GM06990 (cell line): Measurements from ENCODE around the gene MOCS3.

Experiments used
- DNase-seq: peaks from one replicate; pipeline ENCODE4 v3.0.0-alpha.2; 2011; ENCODE audit not compliant: insufficient read length; ENCODE audit errors: extremely low read depth
- H3K27me3 ChIP-seq: replicated peaks from 2 replicates; pipeline ENCODE4 v1.6.0; 2011; ENCODE audit warnings: low read length; ENCODE audit not compliant: control insufficient read depth, insufficient read depth
- H3K36me3 ChIP-seq: 2 replicates; pipeline ENCODE4 v1.5.1; 2011; ENCODE audit warnings: low read length; ENCODE audit not compliant: control insufficient read depth, insufficient read depth
- H3K4me3 ChIP-seq: replicated peaks from 2 replicates; pipeline ENCODE4 v1.5.1; 2011; ENCODE audit warnings: low read depth, mild to moderate bottlenecking, control low read depth, low read length
- CTCF ChIP-seq: IDR thresholded peaks from 2 replicates; pipeline ENCODE4 v1.5.1; 2011; ENCODE audit warnings: low read length, control low read depth, mild to moderate bottlenecking, inconsistent platforms; ENCODE audit not compliant: insufficient read depth, poor library complexity, severe bottlenecking

Gene MOCS3

GRCh38 chr20:51004305-51004727, 45.7 kb downstream of the MOCS3 start:
- no peak for TF ChIP-seq CTCF
- no peak overlapping the region for H3K4me3 ChIP-seq
- H3K36me3 ChIP-seq: no peaks in the 10 kb centered on the region
- peaks cover 4% of the 10 kb centered on the region for H3K27me3 ChIP-seq
- DNase-seq: no peak

GRCh38 chr20:51004781-51005180, 46.2 kb downstream of the MOCS3 start:
- Histone ChIP-seq H3K27me3 (peaks cover 4% of the 10 kb centered on the region), H3K36me3 (no peaks in the 10 kb centered on the region), H3K4me3 (no peak overlapping the region)
- DNase-seq: no peak
- TF ChIP-seq CTCF: no peak

GRCh38 chr20:51005214-51005613, 46.6 kb downstream of the MOCS3 start:
- no peak for TF ChIP-seq CTCF
- DNase-seq: no peak
- Histone ChIP-seq H3K36me3 (no peaks in the 10 kb centered on the region), H3K4me3 (no peak overlapping the region), H3K27me3 (peaks cover 3% of the 10 kb centered on the region)

GRCh38 chr20:51008718-51009117, 50.1 kb downstream of the MOCS3 start:
- Histone ChIP-seq H3K36me3 (no peaks in the 10 kb centered on the region), H3K27me3 (no peaks in the 10 kb centered on the region; the same call in 1 of the 2 replicates), H3K4me3 (no peak overlapping the region)
- no peak for TF ChIP-seq CTCF
- no peak for DNase-seq

- Histone ChIP-seq H3K4me3 (no peak overlapping the region), H3K36me3 (no peaks in the 10 kb centered on the region), H3K27me3 (no peaks in the 10 kb centered on the region; the same call in 1 of the 2 replicates)
- DNase-seq: no peak
- TF ChIP-seq CTCF: no peak
Observed at GRCh38 chr20:51009303-51010042, 50.9 kb downstream of the MOCS3 start.

- Histone ChIP-seq H3K36me3 (no peaks in the 10 kb centered on the region), H3K27me3 (no peaks in the 10 kb centered on the region; the same call in 1 of the 2 replicates), H3K4me3 (no peak overlapping the region)
- no peak for DNase-seq
- TF ChIP-seq CTCF: no peak
Observed at GRCh38 chr20:51010043-51010365, 51.4 kb downstream of the MOCS3 start.
